SIG-M5 treated with dmso at 0.1 percent for 504 hours (cell line): Measurements from ENCODE around the gene PTRH1.
"Not testable (repeated sequence)": the region's sequence is repeated elsewhere in the genome, so short reads cannot be mapped to it uniquely, and the experiment has no call there.

Source experiments
- DNase-seq: peaks from one replicate; lab custom pipeline; 2025; ENCODE audit not compliant: unreplicated experiment; lab: John Stamatoyannopoulos, UW

Gene PTRH1, protein sequence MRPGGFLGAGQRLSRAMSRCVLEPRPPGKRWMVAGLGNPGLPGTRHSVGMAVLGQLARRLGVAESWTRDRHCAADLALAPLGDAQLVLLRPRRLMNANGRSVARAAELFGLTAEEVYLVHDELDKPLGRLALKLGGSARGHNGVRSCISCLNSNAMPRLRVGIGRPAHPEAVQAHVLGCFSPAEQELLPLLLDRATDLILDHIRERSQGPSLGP

DNA sequence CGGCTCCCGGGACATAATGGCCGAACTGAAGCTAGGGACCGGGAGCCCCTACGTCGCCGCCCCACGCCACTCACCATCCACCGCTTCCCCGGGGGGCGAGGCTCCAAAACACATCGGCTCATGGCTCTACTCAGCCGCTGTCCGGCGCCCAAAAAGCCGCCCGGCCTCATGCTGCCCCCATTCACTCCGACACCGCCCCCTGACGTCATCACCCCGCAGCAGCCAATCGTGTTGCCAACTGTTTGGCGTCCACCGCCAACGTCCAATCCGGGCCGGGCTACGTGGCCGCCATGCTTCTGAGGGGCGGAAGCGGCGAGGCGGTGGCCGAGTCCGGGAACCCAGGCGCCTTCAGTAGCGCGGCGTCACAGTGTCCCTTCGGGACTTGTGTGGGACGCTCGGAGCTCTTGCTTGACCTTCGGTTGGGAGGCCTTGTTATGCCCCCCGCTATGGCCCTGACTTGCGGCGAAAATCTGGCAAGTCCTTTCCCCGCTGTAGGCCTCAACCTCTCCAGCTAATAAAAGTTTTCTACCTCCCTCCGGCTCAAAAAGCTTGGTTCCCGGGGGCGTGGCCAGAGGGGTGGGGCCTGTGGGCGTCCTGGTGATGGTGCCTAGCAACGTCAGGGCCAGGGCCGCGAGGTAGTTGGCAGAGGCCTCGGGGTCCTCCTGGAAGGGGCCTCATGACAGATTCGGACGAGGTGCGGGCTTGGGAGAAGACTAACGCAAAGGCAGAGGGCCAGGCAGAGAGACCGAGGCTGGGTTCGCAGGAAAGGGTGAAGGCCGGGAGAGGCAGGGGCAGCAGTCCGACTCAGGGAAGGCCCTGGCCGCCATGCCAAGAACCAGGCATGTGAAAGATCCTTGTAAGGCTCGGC is at the start of gene PTRH1, which contains the start of gene TTC16:
Gene PTRH1, minus strand, starts transcription at position 194 of the 868 bp plus-strand sequence. Its CDS starts 24 bp downstream, at position 170.
Gene TTC16, plus strand, starts transcription at position 610 of the 868 bp plus-strand sequence. Its CDS starts 67 bp downstream, at position 677.
- DNase-seq, result peak; percentile 90

DNA sequence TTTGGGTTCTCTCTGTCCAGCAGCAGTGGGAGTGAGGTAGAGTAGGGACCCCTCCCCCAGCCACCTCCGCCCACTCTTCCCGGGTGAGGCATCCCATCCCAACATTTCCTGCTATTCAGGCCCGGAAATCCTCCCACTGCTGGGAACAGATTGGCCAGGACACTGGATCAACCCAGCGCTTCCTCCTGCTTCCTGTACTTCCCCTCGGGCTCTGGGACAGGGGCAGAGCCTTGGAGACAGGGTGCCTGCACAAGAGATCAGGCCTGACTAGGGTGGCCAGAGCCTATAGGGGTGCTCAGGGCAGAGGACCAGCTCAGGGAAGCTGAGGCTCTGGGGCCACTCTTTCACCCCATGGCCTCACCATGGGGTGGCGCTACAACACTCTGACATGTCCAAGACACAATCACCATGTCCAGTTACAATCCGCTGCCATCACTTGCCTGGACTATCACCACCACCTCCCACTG is 48.5 kb upstream of the PTRH1 start:
- DNase-seq, result no peak

DNA sequence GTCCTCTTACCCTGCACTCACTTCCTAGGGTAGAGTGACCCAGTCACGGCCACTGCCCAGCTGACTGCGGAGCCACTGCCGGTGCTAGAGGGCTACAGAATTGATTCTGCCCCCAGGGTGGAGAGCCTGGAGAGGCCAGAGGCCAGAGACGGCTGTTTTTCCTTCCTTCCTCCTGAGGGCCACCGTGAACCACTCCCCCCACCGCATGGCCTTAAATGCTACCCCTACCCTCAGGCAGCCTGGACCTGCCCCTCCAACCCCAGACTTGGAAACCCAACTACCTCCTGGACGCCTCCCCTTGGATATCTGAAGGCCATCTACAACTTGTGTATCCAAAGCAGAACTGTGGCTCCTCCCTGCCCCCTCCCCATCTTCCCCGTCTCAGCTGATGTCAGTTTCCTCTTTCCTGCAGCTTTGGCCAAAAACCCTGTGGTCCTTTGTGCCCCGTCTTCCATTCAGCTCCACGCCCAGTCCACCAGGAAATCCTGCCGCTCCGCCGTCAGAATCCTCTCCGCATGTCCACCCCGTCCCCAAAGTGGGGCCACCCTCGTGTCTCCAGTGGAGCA is 46.7 kb upstream of the PTRH1 start:
- DNase-seq, result no peak

DNA sequence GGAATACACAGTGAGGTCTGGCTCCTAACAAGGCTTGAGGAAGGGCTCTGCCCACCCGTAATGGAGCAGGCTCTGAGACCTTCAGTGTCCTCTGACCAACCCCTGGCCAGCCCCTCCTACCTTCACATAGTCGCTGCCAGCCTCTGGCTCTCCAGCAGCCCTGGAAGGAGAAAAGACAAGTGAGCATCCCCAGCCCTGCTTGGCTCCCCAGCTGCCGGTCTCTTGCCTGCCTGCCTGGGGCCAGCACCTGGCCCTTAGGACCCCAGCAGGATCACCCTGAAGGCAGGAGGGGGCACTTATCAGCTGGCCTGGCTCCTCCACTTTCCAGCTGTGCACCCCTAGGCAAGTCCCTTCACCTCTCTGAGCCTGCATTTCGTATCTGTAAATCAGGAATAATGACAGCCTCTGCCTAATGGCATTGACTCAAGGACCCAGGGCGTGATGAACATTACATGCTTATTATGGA is 46.1 kb upstream of the PTRH1 start:
- no peak for DNase-seq

DNA sequence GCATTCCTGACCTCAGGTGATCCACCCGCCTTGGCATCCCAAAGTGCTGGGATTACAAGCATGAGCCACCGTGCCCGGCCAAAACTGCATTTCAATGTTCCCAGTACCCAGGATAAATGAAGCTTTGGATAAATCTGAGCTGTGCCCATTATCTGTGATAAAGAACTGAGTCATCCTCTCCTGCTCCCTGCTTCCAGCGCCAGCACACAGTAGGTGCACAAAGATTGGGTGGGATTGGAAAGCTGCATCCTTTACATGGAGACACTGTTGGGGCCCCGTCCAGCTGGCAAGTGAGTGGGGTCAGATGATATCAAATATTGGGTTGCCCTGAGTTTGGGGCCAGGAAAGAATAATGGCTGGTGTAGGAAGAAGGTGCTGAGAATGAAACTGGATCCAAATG is 45.6 kb upstream of the PTRH1 start:
- no peak for DNase-seq

DNA sequence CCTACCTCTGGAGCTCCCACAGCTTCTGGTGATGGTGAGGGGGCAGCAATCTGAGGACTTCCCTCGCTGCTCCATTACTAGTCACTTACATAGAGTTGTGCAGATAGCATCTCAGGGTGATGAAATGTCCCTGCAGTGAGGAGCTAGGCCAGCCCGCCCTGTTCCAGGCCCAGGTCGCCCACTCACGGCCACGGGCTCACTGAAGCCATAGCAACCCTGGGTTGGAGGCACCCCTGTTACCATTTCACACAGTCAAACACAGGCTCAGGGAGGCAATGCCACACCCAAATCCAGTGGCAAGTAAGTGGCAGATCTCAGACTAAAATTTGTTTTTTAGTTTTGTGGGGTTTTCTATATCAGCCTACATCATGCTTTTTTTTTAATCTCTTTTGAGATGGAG is 43.4 kb upstream of the PTRH1 start:
- no peak for DNase-seq

DNA sequence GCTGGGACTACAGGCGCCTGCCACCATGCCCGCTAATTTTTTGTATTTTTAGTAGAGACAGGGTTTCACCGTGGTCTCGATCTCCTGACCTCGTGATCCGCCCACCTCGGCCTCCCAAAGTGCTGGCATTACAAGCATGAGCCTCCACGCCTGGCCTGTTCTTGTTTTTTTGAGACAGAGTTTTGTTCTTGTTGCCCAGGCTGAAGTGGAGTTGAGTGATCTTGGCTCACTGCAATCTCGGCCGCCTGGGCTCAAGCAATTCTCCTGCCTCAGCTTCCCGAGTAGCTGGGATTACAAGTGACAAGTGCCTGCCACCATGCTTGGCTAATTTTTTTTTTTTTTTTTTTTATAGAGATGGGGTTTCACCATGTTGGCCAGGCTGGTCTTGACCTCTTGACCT is 41.3 kb upstream of the PTRH1 start:
- not testable (repeated sequence) for DNase-seq

DNA sequence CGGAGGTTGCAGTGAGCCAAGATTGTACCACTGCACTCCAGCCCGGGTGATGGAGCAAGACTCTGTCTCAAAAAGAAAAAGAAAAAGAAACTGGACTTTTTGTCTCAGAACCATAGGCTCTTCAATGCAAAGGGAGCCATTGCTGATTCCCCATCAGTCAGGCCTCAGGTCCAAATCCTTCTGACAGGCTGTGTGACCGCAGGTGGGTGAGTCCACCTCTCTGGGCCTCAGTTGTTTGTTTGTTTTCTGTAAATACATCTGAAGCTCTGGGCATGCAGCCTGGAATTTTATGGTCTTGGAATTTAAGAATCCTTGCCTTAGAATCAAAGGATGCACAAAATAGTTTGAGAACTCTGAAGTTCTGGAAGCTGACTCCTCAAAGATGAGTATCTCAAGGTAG is 40.8 kb upstream of the PTRH1 start:
- DNase-seq, result no peak

DNA sequence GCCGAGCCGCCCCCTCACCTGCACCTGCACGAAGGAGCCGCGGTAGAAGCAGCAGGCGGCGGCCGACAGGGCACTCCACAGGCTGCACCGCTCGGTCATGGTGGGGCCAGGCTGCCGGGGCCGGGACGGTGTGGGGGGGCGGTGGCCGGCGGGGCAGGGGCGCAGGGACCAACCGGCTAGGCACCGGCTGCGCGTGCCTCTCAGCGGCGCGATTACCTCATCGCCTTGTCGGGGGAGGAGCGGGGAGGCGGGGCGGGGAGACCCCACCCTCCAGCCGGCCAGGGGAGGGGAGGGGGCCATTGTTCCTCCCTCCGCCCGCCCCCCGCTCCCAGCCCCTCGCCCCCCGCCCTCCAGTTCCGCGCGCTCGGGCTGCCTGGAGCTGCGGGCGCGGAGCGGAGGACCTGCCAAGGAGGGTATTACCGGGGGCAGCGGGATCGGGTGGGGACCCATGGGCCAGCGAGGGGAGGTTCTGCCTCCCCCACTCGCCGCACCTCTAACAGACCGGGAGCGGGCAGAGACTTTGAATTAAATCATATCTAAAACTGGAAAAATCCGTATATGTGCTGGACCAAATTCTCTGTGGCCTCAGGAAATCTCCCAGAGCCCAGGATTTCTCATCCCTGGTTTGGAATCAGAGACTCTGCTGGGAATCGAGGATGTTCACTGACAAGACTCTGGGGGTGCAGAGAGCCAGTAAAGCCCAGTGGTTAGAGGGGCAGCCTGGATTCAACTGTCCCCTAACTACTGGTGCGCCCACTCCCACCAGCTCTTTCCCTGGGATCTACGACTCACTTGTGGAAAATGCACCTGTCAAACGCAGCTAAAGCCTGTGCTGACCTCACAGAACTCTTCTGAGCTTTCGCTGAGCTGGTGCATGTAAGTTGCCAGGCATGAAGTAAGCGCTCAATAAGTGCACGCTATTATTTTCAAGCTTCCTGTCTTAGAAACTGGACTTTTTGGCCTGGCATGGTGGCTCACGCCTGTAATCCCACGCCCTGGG is 39.9 kb upstream of the PTRH1 start:
- no peak for DNase-seq

DNA sequence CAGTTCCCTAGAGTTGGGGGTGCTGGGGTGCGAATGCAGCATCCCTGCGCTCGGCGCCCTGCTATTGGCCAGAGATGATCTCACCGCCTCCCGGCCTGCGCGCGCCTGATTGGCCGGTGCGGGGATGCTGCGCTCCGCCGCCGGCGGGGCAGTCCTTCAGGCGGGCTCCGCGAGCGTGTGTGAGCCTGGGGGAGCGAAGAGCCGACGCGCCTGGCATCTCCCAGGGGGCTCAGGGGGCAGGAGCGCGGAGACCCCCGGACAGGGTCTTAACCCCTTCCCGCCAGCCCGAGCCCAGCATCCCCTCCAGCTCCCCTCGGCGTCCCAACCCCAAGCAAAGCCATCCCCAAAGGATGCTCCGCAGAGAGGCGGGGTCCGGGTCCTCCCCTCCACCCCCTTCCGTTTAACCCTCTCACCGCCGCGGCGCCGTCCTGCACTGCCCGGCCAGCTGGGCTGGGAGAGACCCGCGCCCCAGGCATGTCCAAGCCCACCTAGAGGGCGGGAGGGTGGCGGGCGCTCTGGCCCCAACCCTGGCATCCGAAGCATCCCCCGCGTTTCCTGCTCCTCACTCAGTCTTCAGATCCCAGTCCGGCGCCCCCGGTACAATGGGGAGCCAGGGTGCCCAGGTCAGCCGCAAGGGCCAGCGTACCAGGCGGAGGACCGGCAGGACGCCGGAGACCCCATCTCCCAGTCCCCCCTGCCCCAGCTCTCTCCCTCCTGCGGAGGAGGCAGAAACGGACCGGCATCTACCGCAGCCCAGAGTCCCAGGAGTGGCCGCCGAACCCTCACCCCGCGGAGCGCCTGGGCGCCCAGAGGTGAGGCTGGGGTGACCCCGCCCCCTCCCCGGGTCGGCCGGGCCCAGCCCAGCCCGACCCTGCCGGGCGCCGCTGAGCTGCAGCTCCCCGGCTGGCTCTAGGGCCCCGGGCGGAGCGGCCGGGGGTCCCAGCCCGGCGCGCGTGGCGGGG is 38.9 kb upstream of the PTRH1 start:
- DNase-seq, result no peak

DNA sequence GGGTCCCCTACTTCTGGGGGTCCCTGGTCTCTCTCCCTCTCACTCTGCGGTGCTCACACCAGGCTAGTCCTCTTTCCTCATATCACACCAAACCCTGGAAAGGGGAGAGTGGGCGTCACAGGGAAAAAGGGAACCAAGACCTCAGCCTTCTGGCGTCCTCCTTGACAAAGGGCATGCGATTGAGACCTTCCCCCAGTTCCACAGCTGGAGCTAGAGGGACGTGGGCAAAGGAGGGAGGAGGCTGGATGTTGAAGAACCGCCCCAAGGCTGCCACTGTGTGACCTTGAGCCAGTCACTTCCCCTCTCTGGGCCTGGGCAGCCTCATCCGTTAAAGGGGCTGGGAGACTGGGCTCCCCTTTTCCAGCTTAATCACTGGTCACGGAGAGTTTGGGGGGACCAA is 38.2 kb upstream of the PTRH1 start:
- no peak for DNase-seq

DNA sequence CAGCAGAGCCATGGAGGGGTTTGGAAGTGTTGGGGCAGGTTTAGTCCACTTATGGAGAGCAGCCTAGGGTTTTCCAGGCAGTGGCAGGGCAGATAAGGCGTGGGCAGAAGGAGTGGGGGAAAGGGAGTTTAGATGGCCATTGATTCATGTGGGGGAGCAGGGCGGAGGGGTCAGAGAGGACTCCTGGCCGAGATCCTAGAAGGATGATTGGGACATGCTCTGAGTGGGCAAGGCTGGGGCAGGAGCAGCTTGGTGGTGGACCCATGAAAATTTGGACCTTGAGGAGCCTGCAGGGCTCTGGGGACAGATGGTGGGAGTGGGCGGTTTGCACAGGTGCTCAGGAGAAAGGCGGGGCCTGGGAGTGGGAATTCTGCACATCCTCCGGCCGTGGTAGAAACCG is 37.7 kb upstream of the PTRH1 start:
- DNase-seq, result no peak

DNA sequence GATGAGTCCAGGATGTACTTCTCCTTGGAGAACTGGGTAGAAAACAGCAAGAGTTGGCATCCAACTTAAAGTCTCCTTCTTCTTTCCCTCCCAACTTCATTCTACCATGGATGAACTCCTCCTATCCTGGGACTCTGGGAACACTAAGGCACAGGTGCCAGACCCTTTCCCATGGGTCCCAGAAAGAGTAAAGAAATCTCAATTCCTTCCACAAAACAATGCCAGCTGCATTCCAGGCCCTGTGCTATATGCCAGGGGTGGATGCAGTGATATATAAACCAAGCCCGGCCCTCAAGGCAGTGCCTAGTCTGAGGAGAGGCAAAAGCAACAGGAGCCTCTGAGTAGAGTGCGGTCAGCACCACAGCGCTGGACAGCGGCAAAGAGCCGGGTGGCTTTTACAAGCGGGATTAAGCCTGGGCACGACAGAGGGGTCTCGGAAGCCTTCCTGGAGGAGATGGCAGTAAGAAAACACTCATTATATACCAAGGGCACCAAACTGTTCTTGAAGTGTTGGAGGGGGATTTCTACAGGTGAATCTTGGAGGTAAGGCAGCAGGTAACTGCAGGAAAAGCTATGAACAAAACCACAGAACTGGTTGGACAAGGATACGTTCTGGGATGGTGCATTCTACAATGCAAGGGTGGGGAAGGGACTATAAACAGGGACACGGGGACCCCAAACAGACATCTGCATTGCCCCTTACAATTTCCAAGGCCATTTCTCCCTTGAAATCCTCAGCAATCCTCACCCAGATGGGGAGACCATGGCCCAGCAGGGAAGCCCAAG is 36.0 kb upstream of the PTRH1 start:
- DNase-seq, result no peak

DNA sequence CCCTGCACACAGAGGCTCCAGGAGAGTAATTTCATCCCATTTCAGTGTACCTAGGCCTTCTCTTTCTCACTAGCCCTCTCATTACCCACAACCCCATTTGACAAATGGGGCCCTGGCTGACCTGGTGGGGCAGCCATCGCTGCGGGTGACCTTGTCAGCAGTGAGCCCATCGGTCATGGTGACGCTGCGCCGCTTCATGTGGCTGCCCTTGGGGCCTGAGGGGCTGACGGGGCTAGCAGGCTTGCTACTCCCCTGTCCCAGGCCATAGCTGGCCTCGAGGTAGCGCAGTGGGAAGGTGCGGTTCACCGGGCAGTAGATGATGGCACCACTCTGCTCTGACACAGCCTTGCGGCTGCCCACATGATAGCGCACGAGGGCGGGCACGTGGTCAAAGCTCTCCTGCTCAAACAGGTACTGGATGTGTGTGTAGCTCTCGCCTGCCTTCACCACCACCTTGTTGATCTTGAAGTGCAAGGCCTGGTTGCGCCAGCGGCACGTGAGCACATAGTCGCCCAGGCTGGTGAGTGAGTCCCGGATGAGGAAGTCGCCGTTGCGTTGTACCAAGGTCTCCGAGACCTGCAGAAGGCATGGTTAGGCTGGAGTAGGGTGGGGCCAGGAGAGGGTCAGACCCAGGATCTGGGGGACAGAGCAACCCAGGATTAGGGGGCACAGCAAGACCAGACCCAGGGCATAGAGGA is 33.8 kb upstream of the PTRH1 start:
- DNase-seq, result no peak

DNA sequence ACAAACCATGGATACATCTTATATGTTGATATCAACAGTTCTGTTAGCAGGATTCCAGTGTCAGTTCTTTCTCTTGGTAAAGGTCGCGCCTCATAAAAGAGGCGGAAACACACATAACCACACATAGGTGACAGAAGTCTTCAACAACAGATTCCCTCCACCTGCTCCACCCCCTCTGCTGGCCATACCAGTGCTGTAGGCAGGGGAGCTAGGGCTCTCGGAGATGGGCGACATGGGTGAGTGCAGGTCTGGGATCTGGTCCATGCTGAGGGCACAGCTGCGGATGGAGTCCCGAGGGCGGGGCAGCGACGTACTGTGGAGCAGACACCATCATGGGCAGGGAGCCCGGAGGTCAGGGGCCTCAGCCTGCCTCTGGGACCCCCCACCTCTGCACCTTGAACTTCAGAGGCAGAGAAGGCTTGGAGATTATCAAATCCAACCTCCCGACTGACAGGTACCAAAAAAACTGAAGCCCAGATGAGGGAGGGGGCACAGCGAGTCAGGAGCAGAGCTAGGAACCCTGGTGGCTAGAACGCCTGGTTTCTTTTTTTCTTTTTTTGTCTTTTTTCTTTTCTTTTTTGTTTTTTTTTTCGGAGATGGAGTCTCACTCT is 31.6 kb upstream of the PTRH1 start:
- DNase-seq, result no peak

DNA sequence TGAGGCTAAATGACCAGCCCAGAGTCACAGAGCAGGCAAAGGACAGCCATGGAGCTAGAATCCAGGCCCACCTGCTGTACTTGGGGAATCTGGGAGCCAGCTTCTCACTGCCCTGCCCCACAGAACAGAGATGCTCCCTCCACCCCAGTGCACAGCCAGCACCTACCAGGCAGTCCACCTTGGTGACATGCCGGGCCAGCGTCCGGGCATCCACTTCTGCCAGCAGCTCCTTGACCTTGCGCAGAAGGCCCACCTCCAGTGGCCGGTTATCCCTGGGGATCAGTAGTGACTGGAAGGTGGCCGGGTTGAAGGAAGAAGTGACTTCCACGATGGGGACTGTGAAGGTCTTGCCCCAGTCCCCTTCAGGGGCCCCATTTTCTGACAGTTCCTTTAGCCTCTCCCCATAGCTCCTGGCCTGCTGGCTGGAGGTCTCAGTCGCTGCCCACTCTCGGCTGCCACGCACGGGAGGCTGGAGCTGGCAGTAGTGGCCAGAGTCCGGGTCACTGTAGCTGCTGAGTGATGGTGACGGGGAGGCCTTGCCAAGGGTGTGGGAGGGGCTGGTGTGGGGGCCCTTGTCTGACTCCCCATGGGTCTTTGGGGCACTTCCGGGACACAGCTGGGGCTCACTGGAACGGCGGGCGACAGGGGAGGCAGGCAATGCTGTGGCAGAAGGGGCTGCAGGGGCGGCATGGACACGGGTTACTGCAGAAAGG is 29.1 kb upstream of the PTRH1 start:
- DNase-seq, result no peak
